RKO (cell line): ENCODE measurements around the gene RBM7.
A peak's percentile ranks its signal among the peaks of the same experiment; 100 is the strongest.

Experiments used
- DNase-seq: peaks from one replicate; pipeline ENCODE4 v3.0.0-alpha.2; 2016; ENCODE audit warnings: low spot score

Gene RBM7

GRCh38 chr11:114448749-114449482 lies 48.5 kb downstream of the RBM7 start:
- peak; percentile 5 for DNase-seq

- DNase-seq: no peak
These were observed 49.4 kb downstream of the RBM7 start for GRCh38 chr11:114449845-114450244.

GRCh38 chr11:114452399-114452798 lies 51.9 kb downstream of the RBM7 start:
- no peak for DNase-seq
